ENCODE data around the gene RIT1. TPM values are rescaled to one million over a fixed set of nuclear protein-coding genes. Genes with fewer than 3 reads are reported as not detected.
A peak's percentile ranks its signal among the peaks of the same experiment; 100 is the strongest.

Gene RIT1
- total RNA-seq, 2 experiments from 2014 or later: 24.0 to 28.4 TPM

DNA sequence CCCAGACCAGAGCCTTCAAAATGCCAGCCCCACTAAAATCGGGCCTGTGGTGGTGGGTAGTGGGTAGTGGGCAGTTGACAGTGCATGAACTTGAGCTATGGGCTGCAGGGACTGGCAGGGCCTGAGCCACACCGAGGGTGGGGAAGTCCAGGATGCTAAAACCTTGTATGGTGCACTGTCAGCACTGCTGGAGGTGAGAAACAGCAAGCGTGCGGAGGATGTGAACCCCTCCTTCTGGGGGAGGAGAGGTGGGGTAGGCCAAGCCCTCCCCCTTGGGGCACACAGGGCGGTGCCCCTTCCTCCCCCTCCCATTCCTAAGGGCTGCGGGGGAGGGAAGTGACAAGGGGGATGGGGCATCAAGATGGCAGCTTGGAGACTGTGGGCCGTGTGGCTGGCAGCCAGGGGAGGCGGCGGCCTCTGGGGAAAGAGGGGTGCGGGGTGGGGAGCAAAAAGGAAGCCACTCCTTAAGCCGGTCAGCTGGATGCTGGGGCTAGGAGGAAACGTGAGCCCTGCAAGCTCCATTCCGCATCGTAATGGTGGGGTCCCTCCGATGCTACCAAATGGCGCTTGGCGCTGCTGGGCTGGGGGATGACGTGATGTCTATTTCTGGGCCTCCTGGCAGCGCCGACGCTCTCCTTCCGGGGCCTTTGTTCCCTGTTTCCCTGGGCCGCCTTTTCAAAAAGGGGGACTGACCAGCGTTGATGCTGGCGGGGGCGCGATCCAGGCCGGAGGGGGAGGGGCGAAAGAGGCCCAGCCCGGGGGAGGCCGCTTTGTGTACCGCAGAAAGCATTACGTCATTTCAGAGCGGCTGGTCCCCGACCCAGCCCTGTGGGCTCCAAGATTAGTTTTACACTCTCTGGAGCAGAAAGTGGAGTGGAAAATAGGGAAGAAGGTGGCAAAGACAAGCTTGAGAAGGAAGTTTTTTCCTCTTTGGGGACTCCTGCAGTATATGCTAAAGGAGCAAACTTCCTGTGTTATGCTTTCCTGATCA, 51.0 kb downstream of the RIT1 start:
- Mint-ChIP-seq H3K36me3 (ENCODE audit: low read depth) (peaks cover 9% of the 10 kb centered on the region), H3K9me3 (no peaks in the 10 kb centered on the region), H3K4me1 (peaks cover 56% of the 10 kb centered on the region), H3K27ac (peak overlapping the region; percentile 94), H3K27me3 (no peaks in the 10 kb centered on the region), H3K4me3 (peak overlapping the region; percentile 82)
- peak; percentile 57 for DNase-seq
- ChIA-PET POLR2A (no interaction called here), CTCF (interaction anchor here (0.6 to 1.6 kb wide), 7 partner anchors 10 to 126 kb away, joined by 3 to 5 read pairs (median 3); no protein-coding TSS in a partner anchor)

GRCh38 chr1:155859234-155859829, 51.8 kb downstream of the RIT1 start, which contains the start of gene SYT11:
SYT11 (plus strand) TSS chr1:155859567; CDS start chr1:155859762, 195 bp downstream.
- ChIA-PET CTCF (interaction anchor here (0.6 to 1.6 kb wide), 6 partner anchors 10 to 519 kb away, joined by 3 to 5 read pairs (median 4); no protein-coding TSS in a partner anchor), POLR2A (interaction anchor here (0.7 kb wide), 1 partner anchor 223 kb away, joined by 3 read pairs; the partner anchor contains the start of gene MEX3A)
- peaks cover 60% of the 10 kb centered on the region for H3K4me1 Mint-ChIP-seq
- peak within 1 kb of the TSS; percentile 94 for H3K27ac Mint-ChIP-seq
- H3K9me3 Mint-ChIP-seq: no peaks in the 10 kb centered on the region
- no peaks in the 10 kb centered on the region for H3K27me3 Mint-ChIP-seq
- peaks cover 16% of the 10 kb centered on the region for H3K36me3 Mint-ChIP-seq (ENCODE audit: low read depth)
- peak within 1 kb of the TSS; percentile 82 for H3K4me3 Mint-ChIP-seq
- DNase-seq: peak; percentile 94

DNA sequence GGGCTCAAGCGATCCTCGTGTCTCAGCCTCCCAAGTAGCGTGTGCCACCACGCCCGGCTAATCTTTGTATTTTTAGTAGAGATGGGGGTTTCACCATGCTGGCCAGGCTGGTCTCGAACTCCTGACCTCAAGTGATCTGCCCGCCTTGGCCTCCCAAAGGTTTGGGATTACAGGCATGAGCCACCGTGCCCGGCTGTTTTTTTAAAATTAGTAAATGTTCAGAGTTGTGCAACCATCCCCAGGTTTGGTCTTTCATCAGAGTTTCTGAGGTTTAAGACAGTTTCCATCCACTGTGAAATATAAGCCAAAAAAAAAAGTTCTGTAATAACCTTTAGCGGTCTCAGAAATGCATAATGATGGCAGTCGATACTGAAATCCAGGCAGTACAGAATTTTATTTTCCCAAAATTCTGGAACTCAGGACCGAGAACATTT, 52.3 kb downstream of the RIT1 start:
- H3K4me3 Mint-ChIP-seq: peak overlapping the region; percentile 82
- no peaks in the 10 kb centered on the region for H3K9me3 Mint-ChIP-seq
- peaks cover 60% of the 10 kb centered on the region for H3K4me1 Mint-ChIP-seq
- CTCF ChIA-PET: interaction anchor here (0.6 to 1.6 kb wide), 6 partner anchors 11 to 519 kb away, joined by 3 to 5 read pairs (median 4); no protein-coding TSS in a partner anchor
- no peaks in the 10 kb centered on the region for H3K27me3 Mint-ChIP-seq
- peaks cover 16% of the 10 kb centered on the region for H3K36me3 Mint-ChIP-seq (ENCODE audit: low read depth)
- DNase-seq: peak; percentile 16
- H3K27ac Mint-ChIP-seq: peak overlapping the region; percentile 94
- POLR2A ChIA-PET: interaction anchor here (0.7 kb wide), 1 partner anchor 223 kb away, joined by 3 read pairs; the partner anchor contains the start of gene MEX3A

- ChIA-PET POLR2A (no interaction called here), CTCF (interaction anchor here (0.8 to 1.4 kb wide), 3 partner anchors 9 to 20 kb away, joined by 3 to 7 read pairs (median 3); no protein-coding TSS in a partner anchor)
- Mint-ChIP-seq H3K27me3 (no peaks in the 10 kb centered on the region), H3K4me1 (peaks cover 68% of the 10 kb centered on the region), H3K36me3 (ENCODE audit: low read depth) (peaks cover 30% of the 10 kb centered on the region), H3K4me3 (peak within 1 kb of the TSS; percentile 99), H3K9me3 (no peaks in the 10 kb centered on the region), H3K27ac (peak within 1 kb of the TSS; percentile 98)
- peak; percentile 93 for DNase-seq
Measured at GRCh38 chr1:155856975-155857930, 53.9 kb downstream of the RIT1 start, which contains the start of gene GON4L. GON4L (minus strand) TSS chr1:155857214; CDS start chr1:155853780, 3,434 bp downstream.

DNA sequence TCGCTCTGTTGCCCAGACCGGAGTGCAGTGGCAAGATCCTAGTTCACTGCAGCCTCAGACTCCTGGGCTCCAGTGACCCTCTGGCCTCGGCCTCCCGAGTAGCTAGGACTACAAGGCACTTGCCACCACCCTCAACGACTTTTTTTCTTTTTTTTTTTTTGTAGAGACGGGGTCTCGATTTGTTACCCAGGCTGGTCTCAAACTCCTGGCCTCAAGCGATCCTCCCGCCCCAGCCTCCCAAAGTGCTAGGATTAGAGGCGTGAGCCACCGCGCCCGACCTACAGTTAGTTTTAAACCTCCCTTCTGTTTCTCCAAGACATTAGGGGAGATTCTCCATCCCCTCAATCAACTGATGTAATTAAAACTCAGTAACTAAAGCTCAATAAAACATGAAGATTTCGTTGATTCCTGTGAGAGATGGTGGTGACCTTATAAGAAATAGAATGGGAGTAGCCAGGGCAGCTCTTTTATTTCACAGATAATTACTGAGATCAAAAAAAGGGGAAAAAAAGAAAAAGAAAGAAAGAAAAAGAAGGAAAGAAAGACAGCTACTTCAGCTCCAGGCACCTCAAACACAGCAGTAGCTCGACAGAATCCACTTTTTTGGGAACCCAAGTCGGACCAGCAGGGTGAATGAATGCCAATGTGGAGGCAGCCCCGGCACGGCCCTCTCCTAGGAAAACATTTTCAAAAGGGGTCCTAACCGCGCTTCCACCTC, 54.7 kb downstream of the RIT1 start:
- H3K27ac Mint-ChIP-seq: peak overlapping the region; percentile 98
- CTCF ChIA-PET: interaction anchor here (0.6 to 1.4 kb wide), 4 partner anchors 8 to 794 kb away, joined by 3 to 7 read pairs (median 3); no protein-coding TSS in a partner anchor
- peaks cover 33% of the 10 kb centered on the region for H3K36me3 Mint-ChIP-seq (ENCODE audit: low read depth)
- H3K9me3 Mint-ChIP-seq: no peaks in the 10 kb centered on the region
- no peaks in the 10 kb centered on the region for H3K27me3 Mint-ChIP-seq
- POLR2A ChIA-PET: interaction anchor here (0.6 kb wide), 1 partner anchor 367 kb away, joined by 3 read pairs; no protein-coding TSS in a partner anchor
- H3K4me1 Mint-ChIP-seq: peaks cover 72% of the 10 kb centered on the region
- no peak for DNase-seq
- H3K4me3 Mint-ChIP-seq: peak overlapping the region; percentile 99

- CTCF ChIA-PET: interaction anchor here (1.0 kb wide), 1 partner anchor 600 kb away, joined by 3 read pairs; no protein-coding TSS in a partner anchor
- H3K9me3 Mint-ChIP-seq: no peaks in the 10 kb centered on the region
- POLR2A ChIA-PET: no interaction called here
- H3K4me3 Mint-ChIP-seq: no peak overlapping the region
- no peak for DNase-seq
- H3K36me3 Mint-ChIP-seq (ENCODE audit: low read depth): peaks cover 62% of the 10 kb centered on the region
- no peak overlapping the region for H3K27ac Mint-ChIP-seq
- H3K4me1 Mint-ChIP-seq: peaks cover 44% of the 10 kb centered on the region
- H3K27me3 Mint-ChIP-seq: no peaks in the 10 kb centered on the region
Measured at GRCh38 chr1:155850345-155850744, 60.8 kb downstream of the RIT1 start.

DNA sequence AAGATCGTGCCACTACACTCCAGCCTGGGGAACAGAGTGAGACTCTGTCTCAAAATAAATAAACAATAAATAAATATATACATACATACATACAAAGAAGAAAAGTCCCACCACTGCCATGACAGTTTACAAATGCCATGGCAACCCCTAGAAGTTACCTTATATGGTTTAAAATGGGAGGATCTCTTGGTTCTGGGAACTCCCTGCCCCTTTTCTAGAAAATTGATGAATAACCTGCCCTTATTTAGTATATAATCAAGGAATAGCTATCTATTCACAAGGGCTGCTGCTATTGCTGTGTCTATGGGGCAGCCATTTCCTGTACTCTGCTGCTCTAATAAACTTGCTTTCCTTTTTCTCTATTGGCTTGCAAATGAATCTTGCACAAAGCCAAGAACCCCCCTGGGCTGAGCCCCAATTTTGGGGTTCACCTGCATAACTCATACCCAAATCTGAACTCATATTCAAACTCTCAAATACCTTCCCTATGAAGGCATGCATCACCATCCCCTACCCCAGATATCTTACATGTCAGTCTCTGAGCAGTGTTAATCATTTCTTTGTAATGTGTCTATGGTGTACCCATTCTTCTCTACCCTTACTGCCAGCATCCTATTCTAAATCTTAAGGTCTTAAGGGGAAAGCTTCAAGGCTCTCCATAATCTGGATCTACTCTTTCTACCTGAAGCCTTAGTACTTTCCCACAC, 63.2 kb downstream of the RIT1 start:
- ChIA-PET POLR2A (no interaction called here), CTCF (interaction anchor here (0.6 to 1.0 kb wide), 4 partner anchors 9 to 466 kb away, joined by 3 read pairs; partner anchors contain the start of gene GON4L)
- H3K4me1 Mint-ChIP-seq: peaks cover 53% of the 10 kb centered on the region
- peak overlapping the region; percentile 43 for H3K4me3 Mint-ChIP-seq
- H3K27ac Mint-ChIP-seq: peak overlapping the region; percentile 63
- peaks cover 70% of the 10 kb centered on the region for H3K36me3 Mint-ChIP-seq (ENCODE audit: low read depth)
- no peaks in the 10 kb centered on the region for H3K27me3 Mint-ChIP-seq
- no peaks in the 10 kb centered on the region for H3K9me3 Mint-ChIP-seq
- DNase-seq: no peak

Small RNA genes lying within 50 kb of the gene (microRNA-seq; reads per million reads assigned to microRNA genes)
- not detected for gene MIR6738 (ENCODE audit: borderline microRNAs expressed, borderline replicate concordance)

Other genes with a start within 250 kb of the RIT1 start
- gene YY1AP1, start 222.6 kb downstream of the RIT1 start, total RNA-seq: 10 to 100 TPM; 68.9 to 81.9 TPM
- gene DAP3, start 222.3 kb downstream of the RIT1 start, total RNA-seq: 100 to 1,000 TPM; 123 to 129 TPM
- 10 to 100 TPM; 72.3 to 77.0 TPM for gene GON4L, start 54.1 kb downstream of the RIT1 start, total RNA-seq
- 10 to 100 TPM; 14.2 to 15.5 TPM for gene SYT11, start 51.8 kb downstream of the RIT1 start, total RNA-seq
- gene KHDC4, start 23.1 kb upstream of the RIT1 start, total RNA-seq: 10 to 100 TPM; 66.3 to 67.3 TPM
- gene RXFP4, start 30.3 kb upstream of the RIT1 start, total RNA-seq: not detected
- gene ARHGEF2, start 67.2 kb upstream of the RIT1 start, total RNA-seq: 100 to 1,000 TPM; 157 to 191 TPM
- gene SSR2, start 109.6 kb upstream of the RIT1 start, total RNA-seq: 100 to 1,000 TPM; 235 to 273 TPM
- 10 to 100 TPM; 30.8 to 34.0 TPM for gene UBQLN4, start 142.4 kb upstream of the RIT1 start, total RNA-seq
- gene LAMTOR2, start 143.4 kb upstream of the RIT1 start, total RNA-seq: 10 to 100 TPM; 41.3 to 61.0 TPM
- gene RAB25, start 149.8 kb upstream of the RIT1 start, total RNA-seq: under 1 TPM in 1 of 2 experiments, not detected in 1; 0.50 TPM
- under 1 TPM; 0.02 to 0.05 TPM for gene MEX3A, start 171.1 kb upstream of the RIT1 start, total RNA-seq
- gene LMNA, start 203.4 kb upstream of the RIT1 start, total RNA-seq: 10 to 100 TPM; 38.3 to 43.5 TPM
- gene SEMA4A, start 242.2 kb upstream of the RIT1 start, total RNA-seq: 10 to 100 TPM; 35.3 to 37.8 TPM

All from activated CD4-positive, alpha-beta T cell treated with anti-CD3 and anti-CD28 coated beads, Interleukin-2, amount 10 ng/mL, durations not matched to agents 7 days and 5 days (primary cell).